HG03097 (cell line): ENCODE measurements around the gene ACRBP.
A peak's percentile ranks its signal among the peaks of the same experiment; 100 is the strongest.

Experiments
- ATAC-seq: cut with Tn5 transposase; IDR thresholded peaks from one replicate; pipeline ENCODE4 v1.9.1; 2021; ENCODE audit not compliant: unreplicated experiment, low FRiP score

The ACRBP gene

GRCh38 chr12:6650832-6651231, 3.6 kb upstream of the ACRBP start:
- no peak for ATAC-seq

DNA sequence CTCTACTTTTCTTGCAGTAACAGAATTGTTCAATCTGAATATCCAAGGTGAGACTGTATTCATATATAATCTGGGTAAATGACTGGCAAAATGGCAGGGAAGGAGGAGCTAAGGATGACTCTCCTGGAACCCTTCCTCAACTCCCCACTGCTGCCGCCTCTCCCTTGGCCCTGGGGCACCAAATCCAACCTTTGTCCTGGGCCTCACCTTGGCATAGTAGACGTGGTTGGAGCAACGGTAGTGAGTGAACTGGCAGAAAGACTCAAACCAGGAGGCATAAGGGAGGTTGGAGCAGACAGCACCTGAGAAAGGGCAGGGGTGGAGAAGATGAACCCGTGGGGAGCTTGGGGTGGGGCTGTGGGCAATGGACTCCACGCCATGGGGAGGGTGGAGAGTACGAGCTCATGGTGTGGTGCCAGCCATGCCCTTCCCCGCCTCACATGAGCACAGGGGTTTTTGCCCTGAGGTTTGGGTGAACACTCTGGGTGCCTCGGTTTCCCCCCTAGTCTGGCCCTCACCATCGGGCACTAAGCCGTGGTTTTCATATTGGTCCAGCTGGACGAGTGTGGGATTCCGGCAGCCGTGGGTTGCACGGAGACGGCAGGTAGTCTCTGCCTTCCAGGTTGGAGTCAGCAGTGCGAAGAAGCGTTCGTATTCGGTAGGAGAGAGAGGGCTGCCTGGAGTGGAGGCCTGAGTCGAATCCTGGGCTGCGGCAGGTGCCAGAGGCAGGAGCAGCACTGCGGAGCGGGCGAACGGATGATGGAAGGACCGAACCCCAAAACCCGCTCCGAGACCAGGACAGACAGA, 753 bp downstream of the ACRBP start:
- no peak for ATAC-seq

DNA sequence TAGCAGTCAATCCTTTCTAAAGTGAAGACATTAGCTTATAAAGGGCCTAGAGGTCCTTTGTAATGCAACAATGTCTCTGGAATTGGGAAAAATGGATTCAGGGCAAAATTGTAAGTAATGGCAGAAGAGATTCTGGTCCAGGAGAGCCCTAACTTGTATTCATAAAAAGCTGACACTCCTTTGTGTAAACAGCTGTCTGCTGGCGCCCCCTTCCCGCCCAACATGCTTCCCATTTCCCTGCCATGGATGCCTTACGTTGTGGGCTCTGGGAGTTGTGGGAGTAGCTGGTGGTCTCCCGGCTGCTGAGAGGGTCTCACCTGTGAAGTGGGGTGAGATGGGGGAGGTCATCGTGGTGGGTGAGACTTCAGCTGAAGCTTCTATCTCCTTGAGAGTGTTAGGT, 2.3 kb downstream of the ACRBP start:
- no peak for ATAC-seq

GRCh38 chr12:6644257-6644596, 3.0 kb downstream of the ACRBP start:
- no peak for ATAC-seq

DNA sequence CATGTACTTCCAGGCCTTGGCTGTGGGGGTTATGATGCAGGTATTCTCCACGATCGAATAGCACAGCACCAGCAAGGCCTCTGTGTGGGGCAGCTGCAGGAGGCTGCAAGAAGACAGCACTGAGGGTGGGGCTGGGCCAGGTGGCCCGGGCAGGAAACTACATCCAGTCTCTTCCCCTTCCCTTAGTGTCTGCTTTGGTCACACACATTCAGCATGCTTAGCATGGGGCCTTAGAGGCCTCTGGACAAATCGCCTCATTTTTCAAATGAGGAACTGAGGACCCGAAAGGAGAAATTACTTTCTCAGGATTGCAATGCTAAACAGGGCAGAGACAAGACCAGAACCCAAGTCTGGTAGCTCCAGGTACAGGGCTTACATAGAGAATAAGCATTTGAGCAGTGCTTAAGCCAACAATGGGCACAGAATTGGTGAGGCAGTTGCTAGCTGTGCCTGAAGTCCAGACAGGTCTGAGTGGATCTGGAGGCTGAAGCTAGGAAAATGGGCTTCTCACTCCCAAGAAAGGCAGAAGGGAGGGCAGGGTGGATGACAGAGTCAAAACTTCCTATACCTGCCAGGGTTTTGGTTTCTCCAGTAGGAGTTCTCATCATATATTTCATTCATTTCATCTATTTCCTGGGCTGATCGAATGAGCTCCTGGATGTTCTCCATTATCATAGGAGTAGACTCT, 3.5 kb downstream of the ACRBP start:
- ATAC-seq = no peak

DNA sequence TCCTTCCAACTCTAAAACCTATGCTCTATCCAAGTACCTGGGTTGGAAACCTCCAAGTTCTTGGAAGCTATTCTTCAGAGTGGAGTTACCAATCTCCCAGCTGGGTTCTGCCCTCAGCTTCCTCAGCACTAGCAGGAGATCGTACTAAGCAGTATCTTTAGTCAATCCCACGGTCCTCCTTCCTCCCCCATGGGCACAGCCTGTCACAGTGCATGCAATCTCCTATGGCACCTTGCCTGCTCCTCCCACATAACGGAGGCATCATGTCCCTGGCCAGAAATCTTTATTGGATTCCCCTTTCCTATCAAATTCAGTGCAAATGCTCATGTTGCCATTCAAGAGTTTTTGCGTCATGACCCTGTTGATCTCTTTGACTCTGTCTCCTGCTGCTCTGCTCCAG, 6.1 kb downstream of the ACRBP start:
- no peak for ATAC-seq

GRCh38 chr12:6640497-6640896, 6.7 kb downstream of the ACRBP start:
- no peak for ATAC-seq

DNA sequence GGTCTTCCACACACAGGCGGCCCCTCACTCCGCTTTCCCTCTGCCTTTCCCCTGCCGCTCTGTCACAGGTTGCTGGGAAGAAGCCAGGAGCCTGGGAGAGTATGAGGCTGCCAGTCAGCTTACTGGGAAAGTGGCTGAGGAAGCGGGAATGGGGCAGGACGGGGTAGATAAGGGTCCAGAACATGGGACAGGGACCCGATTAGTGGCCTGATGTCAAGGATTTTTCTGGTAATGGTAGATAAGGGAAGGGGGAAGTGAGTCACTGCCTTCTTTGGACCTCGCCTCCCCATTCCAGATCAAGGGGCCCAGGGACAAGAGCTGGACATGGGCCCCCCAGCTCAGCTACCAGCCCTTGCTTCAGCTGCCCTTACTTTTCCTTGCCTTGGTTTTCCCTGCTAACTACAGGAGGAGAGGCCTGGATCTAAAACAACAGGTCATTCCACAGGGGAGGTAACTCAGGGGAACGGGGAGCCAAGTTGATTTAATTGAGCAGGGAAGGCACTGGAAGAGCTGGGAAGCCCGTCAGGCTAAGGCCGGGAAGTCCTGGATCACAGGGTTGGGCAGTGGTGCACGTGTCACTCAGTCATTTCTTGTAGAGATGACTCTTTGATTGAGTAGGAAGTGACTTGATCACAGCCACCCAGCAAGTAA, 8.0 kb downstream of the ACRBP start:
- ATAC-seq = no peak

- ATAC-seq = no peak
Measured at GRCh38 chr12:6638305-6638704, 8.9 kb downstream of the ACRBP start.

DNA sequence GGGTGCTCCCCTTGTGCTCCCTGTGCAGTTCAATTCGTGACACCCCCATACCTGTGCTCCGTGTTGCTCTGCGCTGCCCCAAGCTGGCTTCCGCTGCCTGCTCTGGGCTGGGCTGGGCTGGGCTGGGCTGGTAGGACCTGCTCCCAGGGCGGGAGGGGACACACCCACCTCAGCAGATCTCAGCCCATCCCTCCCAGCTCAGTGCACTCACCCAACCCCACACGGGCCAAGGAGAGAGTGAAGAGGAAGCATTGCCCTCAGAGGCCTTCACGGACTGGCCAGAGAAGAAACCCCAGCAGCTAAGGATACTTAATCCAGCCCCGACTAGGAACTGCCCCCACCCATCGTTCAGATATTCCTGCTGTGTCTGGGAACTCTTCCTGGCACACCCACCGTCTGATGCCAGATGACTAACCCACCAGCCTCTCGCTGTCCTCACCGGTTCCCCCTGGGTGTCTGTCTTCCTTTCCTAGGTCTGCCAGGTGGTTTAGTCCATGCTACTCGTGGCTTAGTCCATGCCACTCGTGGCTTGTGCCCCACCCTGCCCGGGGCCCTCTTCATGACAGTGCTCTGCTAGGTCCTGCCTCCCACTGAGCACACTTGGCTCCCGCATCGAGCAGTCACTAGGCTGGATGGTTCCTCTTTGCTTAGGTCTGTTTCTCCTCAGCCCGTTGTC, 11.2 kb downstream of the ACRBP start, which contains the start of gene LPAR5:
LPAR5 (minus strand) TSS at position 104 of the 676 bp plus-strand sequence. CDS start 14,711 bp downstream, outside the sequence.
- no peak for ATAC-seq

GRCh38 chr12:6635375-6635855, 11.8 kb downstream of the ACRBP start:
- no peak for ATAC-seq

- peak; percentile 56 for ATAC-seq
Measured at GRCh38 chr12:6632026-6632983, 14.9 kb downstream of the ACRBP start.

- no peak for ATAC-seq
Measured at GRCh38 chr12:6631549-6631961, 15.7 kb downstream of the ACRBP start.

DNA sequence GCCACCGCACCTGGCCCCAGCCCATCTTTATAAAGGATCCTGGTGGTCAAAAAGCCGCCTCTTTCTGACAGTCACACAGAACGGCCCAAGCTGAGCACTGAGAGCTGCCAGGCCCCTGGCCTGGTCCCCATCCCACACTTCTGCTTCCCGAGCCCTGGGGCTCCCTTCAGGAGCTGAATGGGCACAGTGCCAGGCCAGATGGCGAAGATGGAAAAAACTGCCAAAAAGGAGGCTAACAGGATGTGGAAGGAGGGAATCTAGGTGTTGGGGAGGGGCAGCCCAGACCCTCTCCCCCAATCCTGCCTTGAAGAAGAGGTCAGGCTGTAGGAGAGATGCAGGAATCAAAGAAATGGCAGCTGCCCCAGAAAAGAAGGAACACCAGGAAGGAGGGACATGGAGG, 16.5 kb downstream of the ACRBP start:
- ATAC-seq = no peak

DNA sequence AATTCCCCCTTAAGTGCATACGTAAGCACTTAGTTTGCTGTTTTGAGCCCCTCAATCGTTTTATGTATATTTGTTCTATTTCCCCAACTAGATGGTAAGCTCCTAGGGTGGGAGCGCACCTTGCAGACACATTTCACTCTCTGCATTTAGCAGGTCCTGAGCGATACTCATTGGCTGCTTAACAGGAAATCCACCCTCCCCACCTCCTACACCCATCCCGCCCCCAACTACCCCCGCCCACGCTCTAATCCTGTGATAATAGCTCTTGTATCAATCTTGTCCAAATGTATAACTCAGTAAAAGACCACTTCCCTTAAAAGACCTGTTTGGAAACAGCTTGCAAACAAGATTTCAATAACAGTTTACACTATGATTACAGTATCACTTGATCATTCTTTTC, 19.6 kb downstream of the ACRBP start:
- no peak for ATAC-seq

GRCh38 chr12:6626654-6627283, 20.5 kb downstream of the ACRBP start:
- no peak for ATAC-seq

GRCh38 chr12:6620885-6621274, 26.4 kb downstream of the ACRBP start:
- ATAC-seq = no peak

DNA sequence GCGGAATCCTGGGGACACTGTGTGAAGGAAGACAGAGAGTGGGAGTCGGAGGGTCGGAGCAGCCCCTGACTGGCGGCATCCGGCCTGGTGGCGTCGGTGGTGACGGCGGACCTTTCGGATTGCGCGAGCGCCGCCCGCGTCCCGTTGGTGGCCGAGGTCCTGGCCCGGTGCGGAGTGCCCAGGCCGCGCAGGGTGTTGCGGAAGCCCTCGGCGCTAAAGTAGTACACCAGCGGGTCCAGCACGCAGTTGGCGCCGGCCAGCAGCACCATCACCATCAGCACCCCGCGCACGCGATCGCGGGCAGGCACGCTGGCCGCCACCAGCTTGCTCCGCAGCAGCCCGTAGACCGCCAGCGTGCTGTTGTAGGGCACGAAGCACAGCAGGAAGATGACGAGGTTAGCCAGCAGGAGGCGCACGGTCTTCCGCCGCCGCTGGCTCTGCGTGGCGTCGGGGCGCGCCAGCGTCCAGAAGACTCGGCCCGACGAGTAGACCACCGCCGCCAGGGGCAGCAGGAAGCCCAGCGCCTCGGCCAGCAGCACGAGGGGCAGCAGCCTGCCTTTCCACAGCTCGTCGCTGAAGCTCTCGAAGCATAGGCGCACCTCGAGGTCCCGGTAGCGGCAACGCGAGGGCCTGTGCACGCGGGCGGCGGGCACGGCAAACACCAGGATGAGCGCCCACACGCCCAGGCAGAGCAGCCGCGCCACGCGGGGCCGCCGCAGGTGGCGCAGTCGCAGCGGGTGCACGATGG, 26.9 kb downstream of the ACRBP start:
- no peak for ATAC-seq
